NT2/D1 (cell line): ENCODE measurements around the gene MAD1L1.

ENCODE experiments used
- YY1 ChIP-seq: IDR thresholded peaks from 2 replicates; pipeline ENCODE4 v1.6.1; 2011; ENCODE audit not compliant: insufficient read length, insufficient read depth
- ZNF274 ChIP-seq: IDR thresholded peaks from 2 replicates; pipeline ENCODE4 v1.6.1; 2011; ENCODE audit warnings: mild to moderate bottlenecking, low read depth, low read length

- TF ChIP-seq ZNF274: no peak
- no peak for TF ChIP-seq YY1
Observed at GRCh38 chr7:1969459-1970284, 263.1 kb downstream of the MAD1L1 start.
